ENCODE measurements around the gene RPRD1A. TPM values are rescaled to one million over a fixed set of nuclear protein-coding genes. Genes with fewer than 3 reads are reported as not detected.
"Not testable (repeated sequence)": the region's sequence is repeated elsewhere in the genome, so short reads cannot be mapped to it uniquely, and the experiment has no call there.

RPRD1A gene
- total RNA-seq, 2 experiments from 2014 or later: 25.9 to 29.6 TPM

- H3K4me3 Mint-ChIP-seq: no peak overlapping the region
- POLR2A ChIA-PET: no interaction called here
- H3K4me1 Mint-ChIP-seq (ENCODE audit: low read depth): no peaks in the 10 kb centered on the region
- H3K27me3 Mint-ChIP-seq: peaks cover 13% of the 10 kb centered on the region
- DNase-seq: no peak
- CTCF ChIA-PET: interaction anchor here (1.0 kb wide), 1 partner anchor 58 kb away, joined by 3 read pairs; no protein-coding TSS in a partner anchor
- intact Hi-C loops (cut with micrococcal nuclease): no loop called here
- H3K36me3 Mint-ChIP-seq: peaks cover 5% of the 10 kb centered on the region
- peaks cover 12% of the 10 kb centered on the region for H3K9me3 Mint-ChIP-seq
- no peak overlapping the region for H3K27ac Mint-ChIP-seq
Observed at GRCh38 chr18:36075862-36076587, 8.7 kb upstream of the RPRD1A start.

GRCh38 chr18:36074435-36074834, 7.1 kb upstream of the RPRD1A start:
- intact Hi-C loops (cut with micrococcal nuclease): no loop called here
- Mint-ChIP-seq H3K27ac (no peak overlapping the region), H3K4me1 (ENCODE audit: low read depth) (no peaks in the 10 kb centered on the region), H3K9me3 (no peaks in the 10 kb centered on the region), H3K36me3 (no peaks in the 10 kb centered on the region), H3K4me3 (no peak overlapping the region), H3K27me3 (peaks cover 13% of the 10 kb centered on the region)
- ChIA-PET POLR2A (no interaction called here), CTCF (interaction anchor here (0.9 to 1.6 kb wide), 2 partner anchors 21 to 210 kb away, joined by 4 to 5 read pairs; no protein-coding TSS in a partner anchor)
- no peak for DNase-seq

GRCh38 chr18:36073676-36074075, 6.3 kb upstream of the RPRD1A start:
- H3K27me3 Mint-ChIP-seq: peaks cover 6% of the 10 kb centered on the region
- intact Hi-C loops (cut with micrococcal nuclease): no loop called here
- no peaks in the 10 kb centered on the region for H3K9me3 Mint-ChIP-seq
- H3K4me3 Mint-ChIP-seq: no peak overlapping the region
- POLR2A ChIA-PET: no interaction called here
- no peaks in the 10 kb centered on the region for H3K4me1 Mint-ChIP-seq (ENCODE audit: low read depth)
- CTCF ChIA-PET: interaction anchor here (0.9 to 1.6 kb wide), 2 partner anchors 22 to 211 kb away, joined by 4 to 5 read pairs; no protein-coding TSS in a partner anchor
- no peak overlapping the region for H3K27ac Mint-ChIP-seq
- DNase-seq: no peak
- H3K36me3 Mint-ChIP-seq: no peaks in the 10 kb centered on the region

- DNase-seq; H3K36me3 Mint-ChIP-seq; H3K4me3 Mint-ChIP-seq; H3K27me3 Mint-ChIP-seq; H3K4me1 Mint-ChIP-seq (ENCODE audit: low read depth); H3K9me3 Mint-ChIP-seq; intact Hi-C loops (cut with micrococcal nuclease); CTCF ChIA-PET; POLR2A ChIA-PET; H3K27ac Mint-ChIP-seq: not testable (repeated sequence)
Observed at GRCh38 chr18:36072406-36072805, 5.0 kb upstream of the RPRD1A start.

- peak overlapping the region; percentile 94 for H3K27ac Mint-ChIP-seq
- H3K4me1 Mint-ChIP-seq (ENCODE audit: low read depth): peaks cover 37% of the 10 kb centered on the region
- H3K36me3 Mint-ChIP-seq: peaks cover 8% of the 10 kb centered on the region
- peak overlapping the region; percentile 92 for H3K4me3 Mint-ChIP-seq
- ChIA-PET POLR2A (interaction anchor here (0.8 to 1.2 kb wide), 4 partner anchors 33 to 450 kb away, joined by 3 to 5 read pairs (median 3); partner anchors contain the start of gene RMP24), CTCF (interaction anchor here (1.2 to 3.8 kb wide), 2 partner anchors 21 to 48 kb away, joined by 3 to 18 read pairs; no protein-coding TSS in a partner anchor)
- H3K27me3 Mint-ChIP-seq: no peaks in the 10 kb centered on the region
- DNase-seq: no peak
- no peaks in the 10 kb centered on the region for H3K9me3 Mint-ChIP-seq
- intact Hi-C loops (cut with micrococcal nuclease): loop anchor here (1.0 to 5.0 kb wide), 6 partner anchors 32 to 1024 kb away; partner anchors contain the start of genes ELP2, INO80C, MAPRE2 and RMP24
Observed at GRCh38 chr18:36066686-36067054, 689 bp downstream of the RPRD1A start.

- H3K36me3 Mint-ChIP-seq: peaks cover 8% of the 10 kb centered on the region
- no peaks in the 10 kb centered on the region for H3K9me3 Mint-ChIP-seq
- peaks cover 39% of the 10 kb centered on the region for H3K4me1 Mint-ChIP-seq (ENCODE audit: low read depth)
- H3K4me3 Mint-ChIP-seq: peak overlapping the region; percentile 92
- no peak for DNase-seq
- no peak overlapping the region for H3K27ac Mint-ChIP-seq
- POLR2A ChIA-PET: interaction anchor here (0.8 kb wide), 1 partner anchor 49 kb away, joined by 4 read pairs; no protein-coding TSS in a partner anchor
- CTCF ChIA-PET: interaction anchor here (1.2 to 3.8 kb wide), 2 partner anchors 22 to 48 kb away, joined by 3 to 18 read pairs; no protein-coding TSS in a partner anchor
- intact Hi-C loops (cut with micrococcal nuclease): loop anchor here (5.0 kb wide), 2 partner anchors 569 to 1024 kb away; partner anchors contain the start of genes INO80C and MAPRE2
- no peaks in the 10 kb centered on the region for H3K27me3 Mint-ChIP-seq
Observed at GRCh38 chr18:36066001-36066400, 1.4 kb downstream of the RPRD1A start.

- DNase-seq, H3K4me3 Mint-ChIP-seq, H3K27me3 Mint-ChIP-seq, H3K36me3 Mint-ChIP-seq, POLR2A ChIA-PET, H3K27ac Mint-ChIP-seq, H3K9me3 Mint-ChIP-seq: not testable (repeated sequence)
- CTCF ChIA-PET: interaction anchor here (0.7 to 3.8 kb wide), 2 partner anchors 31 to 47 kb away, joined by 3 to 18 read pairs; no protein-coding TSS in a partner anchor
- intact Hi-C loops (cut with micrococcal nuclease): loop anchor here (5.0 kb wide), 2 partner anchors 567 to 1022 kb away; partner anchors contain the start of genes INO80C and MAPRE2
- peaks cover 39% of the 10 kb centered on the region for H3K4me1 Mint-ChIP-seq (ENCODE audit: low read depth)
Observed at GRCh38 chr18:36064809-36065079, 2.6 kb downstream of the RPRD1A start.

GRCh38 chr18:36064027-36064808, 3.1 kb downstream of the RPRD1A start:
- no peaks in the 10 kb centered on the region for H3K27me3 Mint-ChIP-seq
- CTCF ChIA-PET: interaction anchor here (0.7 to 3.8 kb wide), 3 partner anchors 31 to 220 kb away, joined by 3 to 18 read pairs (median 3); no protein-coding TSS in a partner anchor
- H3K4me3 Mint-ChIP-seq: no peak overlapping the region
- peaks cover 39% of the 10 kb centered on the region for H3K4me1 Mint-ChIP-seq (ENCODE audit: low read depth)
- H3K27ac Mint-ChIP-seq: no peak overlapping the region
- POLR2A ChIA-PET: interaction anchor here (0.6 kb wide), 1 partner anchor 495 kb away, joined by 3 read pairs; no protein-coding TSS in a partner anchor
- intact Hi-C loops (cut with micrococcal nuclease): no loop called here
- no peak for DNase-seq
- peaks cover 8% of the 10 kb centered on the region for H3K36me3 Mint-ChIP-seq
- H3K9me3 Mint-ChIP-seq: no peaks in the 10 kb centered on the region

- POLR2A ChIA-PET: no interaction called here
- no peaks in the 10 kb centered on the region for H3K27me3 Mint-ChIP-seq
- intact Hi-C loops (cut with micrococcal nuclease): no loop called here
- no peak overlapping the region for H3K4me3 Mint-ChIP-seq
- no peak for DNase-seq
- H3K4me1 Mint-ChIP-seq (ENCODE audit: low read depth): peaks cover 26% of the 10 kb centered on the region
- H3K36me3 Mint-ChIP-seq: peaks cover 2% of the 10 kb centered on the region
- no peak overlapping the region for H3K27ac Mint-ChIP-seq
- CTCF ChIA-PET: no interaction called here
- no peaks in the 10 kb centered on the region for H3K9me3 Mint-ChIP-seq
Observed at GRCh38 chr18:36058674-36059073, 8.7 kb downstream of the RPRD1A start.

GRCh38 chr18:36051760-36052159, 15.6 kb downstream of the RPRD1A start:
- CTCF ChIA-PET: no interaction called here
- Mint-ChIP-seq H3K4me3 (no peak overlapping the region), H3K9me3 (peaks cover 18% of the 10 kb centered on the region), H3K27ac (no peak overlapping the region), H3K36me3 (peaks cover 32% of the 10 kb centered on the region), H3K4me1 (ENCODE audit: low read depth) (peaks cover 26% of the 10 kb centered on the region), H3K27me3 (no peaks in the 10 kb centered on the region)
- intact Hi-C loops (cut with micrococcal nuclease): no loop called here
- POLR2A ChIA-PET: no interaction called here
- no peak for DNase-seq

GRCh38 chr18:36050479-36050878, 16.9 kb downstream of the RPRD1A start:
- ChIA-PET CTCF (no interaction called here), POLR2A (interaction anchor here (0.8 kb wide), 1 partner anchor 10 kb away, joined by 3 read pairs; no protein-coding TSS in a partner anchor)
- intact Hi-C loops (cut with micrococcal nuclease): no loop called here
- no peak overlapping the region for H3K27ac Mint-ChIP-seq
- H3K4me3 Mint-ChIP-seq: no peak overlapping the region
- H3K4me1 Mint-ChIP-seq (ENCODE audit: low read depth): peaks cover 31% of the 10 kb centered on the region
- peaks cover 33% of the 10 kb centered on the region for H3K36me3 Mint-ChIP-seq
- DNase-seq: no peak
- no peaks in the 10 kb centered on the region for H3K27me3 Mint-ChIP-seq
- H3K9me3 Mint-ChIP-seq: peaks cover 20% of the 10 kb centered on the region

- no peak for DNase-seq
- ChIA-PET CTCF (no interaction called here), POLR2A (interaction anchor here (0.6 kb wide), 1 partner anchor 12 kb away, joined by 3 read pairs; no protein-coding TSS in a partner anchor)
- no peak overlapping the region for H3K4me3 Mint-ChIP-seq
- H3K4me1 Mint-ChIP-seq (ENCODE audit: low read depth): peaks cover 37% of the 10 kb centered on the region
- peaks cover 16% of the 10 kb centered on the region for H3K9me3 Mint-ChIP-seq
- no peak overlapping the region for H3K27ac Mint-ChIP-seq
- no peaks in the 10 kb centered on the region for H3K27me3 Mint-ChIP-seq
- intact Hi-C loops (cut with micrococcal nuclease): no loop called here
- H3K36me3 Mint-ChIP-seq: peaks cover 23% of the 10 kb centered on the region
Observed at GRCh38 chr18:36047521-36047920, 19.8 kb downstream of the RPRD1A start.
